HG02798 (cell line): Measurements from ENCODE around the gene IFNA10.
A peak's percentile ranks its signal among the peaks of the same experiment; 100 is the strongest.
"Not testable (repeated sequence)": the region's sequence is repeated elsewhere in the genome, so short reads cannot be mapped to it uniquely, and the experiment has no call there.

Experiments
- ATAC-seq: cut with Tn5 transposase; IDR thresholded peaks from one replicate; pipeline ENCODE4 v1.9.1; 2021; ENCODE audit warnings: mild to moderate bottlenecking; ENCODE audit not compliant: unreplicated experiment, poor library complexity

Gene IFNA10

DNA sequence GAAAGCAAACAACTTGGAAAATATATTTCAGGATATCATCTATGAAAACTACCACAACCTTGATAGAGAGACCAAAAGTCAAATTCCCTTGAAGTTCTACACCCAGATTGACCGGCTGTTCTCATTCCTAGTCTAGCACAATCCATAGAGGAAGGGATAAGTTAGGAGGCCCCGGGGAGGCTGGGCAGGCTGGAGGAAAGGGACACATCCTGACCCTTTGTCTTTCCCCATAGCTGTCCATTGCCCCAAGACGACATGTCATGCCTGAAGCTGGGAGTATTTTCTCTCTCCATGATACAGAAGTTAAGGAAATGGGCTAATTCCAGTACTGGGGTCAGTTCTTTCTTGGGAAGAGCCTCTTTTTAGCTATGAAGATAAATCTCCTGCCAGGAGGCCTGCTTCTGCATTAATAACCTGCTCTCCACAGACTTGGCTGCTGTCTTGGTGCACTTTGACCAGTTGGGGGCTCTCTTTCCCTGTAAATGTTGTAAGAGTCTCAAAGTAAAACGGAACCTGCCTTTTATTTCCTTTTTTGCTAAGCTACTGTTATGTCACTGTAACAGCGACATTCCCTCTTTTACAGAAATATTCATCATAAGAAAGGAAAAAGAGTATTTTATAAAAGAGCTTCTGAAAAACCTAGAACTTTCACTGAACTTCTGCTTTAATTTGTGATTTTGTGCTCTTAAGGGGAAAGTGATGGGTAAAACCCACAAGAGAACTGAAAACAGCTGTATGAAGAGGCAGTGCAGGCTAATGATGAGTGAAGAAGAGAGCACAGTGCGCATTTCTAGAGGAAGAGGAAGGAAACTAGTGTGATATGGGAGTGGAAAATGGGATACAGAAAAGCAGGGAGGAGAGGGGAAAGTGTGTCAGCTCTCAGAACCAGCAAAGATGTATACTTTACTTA is 11.8 kb downstream of the IFNA10 start:
- ATAC-seq, result peak; percentile 92

GRCh38 chr9:21187487-21187886 is 19.5 kb downstream of the IFNA10 start, which contains the start of gene IFNA4:
Gene IFNA4, minus strand, starts transcription at chr9:21187587. Its CDS starts 56 bp downstream, at chr9:21187531.
- not testable (repeated sequence) for ATAC-seq

DNA sequence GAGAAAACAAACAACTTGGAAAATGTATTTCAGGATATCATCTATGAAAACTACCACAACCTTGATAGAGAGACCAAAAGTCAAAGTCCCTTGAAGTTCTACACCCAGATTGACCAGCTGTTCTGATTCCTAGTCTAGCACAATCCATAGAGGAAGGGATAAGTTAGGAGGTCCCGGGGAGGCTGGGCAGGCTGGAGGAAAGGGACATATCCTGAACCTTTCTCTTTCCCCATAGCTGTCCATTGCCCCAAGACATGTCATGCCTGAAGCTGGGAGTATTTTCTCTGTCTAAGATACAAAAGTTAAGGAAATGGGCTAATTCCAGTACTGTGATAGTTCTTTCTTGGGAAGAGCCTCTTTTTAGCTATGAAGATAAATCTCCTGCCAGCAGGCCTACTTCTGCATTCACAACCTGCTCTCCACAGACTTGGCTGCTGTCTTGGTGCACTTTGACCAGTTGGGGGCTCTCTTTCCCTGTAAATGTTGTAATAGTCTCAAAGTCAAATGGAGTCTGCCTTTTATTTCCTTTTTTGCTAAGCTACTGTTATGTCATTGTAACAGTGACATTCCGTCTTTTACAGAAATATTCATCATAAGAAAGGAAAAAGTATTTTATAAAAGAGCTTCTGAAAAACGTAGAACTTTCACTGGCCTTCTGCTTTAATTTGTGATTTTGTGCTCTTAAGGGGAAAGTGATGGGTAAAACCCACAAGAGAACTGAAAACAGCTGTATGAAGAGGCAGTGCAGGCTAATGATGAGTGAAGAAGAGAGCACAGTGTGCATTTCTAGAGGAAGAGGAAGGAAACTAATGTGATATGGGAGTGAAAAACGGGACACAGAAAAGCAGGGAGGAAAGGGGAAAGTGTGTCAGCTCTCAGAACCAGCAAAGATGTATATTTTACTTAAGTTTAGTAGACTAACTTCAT is 23.9 kb downstream of the IFNA10 start:
- peak; percentile 92 for ATAC-seq

- ATAC-seq, result no peak
Observed at GRCh38 chr9:21174671-21175070, 32.3 kb downstream of the IFNA10 start.

- ATAC-seq, result no peak
Observed at GRCh38 chr9:21172156-21172555, 34.8 kb downstream of the IFNA10 start.

- no peak for ATAC-seq
Observed at GRCh38 chr9:21171351-21171750, 35.6 kb downstream of the IFNA10 start.

DNA sequence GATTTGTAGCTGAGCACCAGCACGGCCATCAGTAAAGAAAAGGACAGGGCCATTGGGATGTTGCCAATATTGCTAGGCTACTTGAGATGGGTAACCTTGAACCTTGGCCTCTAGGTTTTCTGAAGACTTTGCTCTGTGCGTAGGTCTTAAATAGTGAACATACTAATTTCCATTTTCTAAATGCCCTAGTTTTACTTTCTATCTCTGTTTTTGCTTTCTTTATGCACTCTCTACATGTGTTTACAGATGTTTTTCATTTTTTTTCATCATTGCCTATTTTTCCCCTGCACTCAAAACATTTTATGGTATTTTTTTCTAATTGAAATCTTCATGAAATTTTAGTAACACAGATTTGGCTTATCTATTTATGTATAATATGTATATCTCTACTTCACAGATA is 40.4 kb downstream of the IFNA10 start, which contains the start of gene IFNA21:
Gene IFNA21, minus strand, starts transcription at position 101 of the 400 bp plus-strand sequence. Its CDS starts 48 bp downstream, at position 53.
- ATAC-seq, result not testable (repeated sequence)

DNA sequence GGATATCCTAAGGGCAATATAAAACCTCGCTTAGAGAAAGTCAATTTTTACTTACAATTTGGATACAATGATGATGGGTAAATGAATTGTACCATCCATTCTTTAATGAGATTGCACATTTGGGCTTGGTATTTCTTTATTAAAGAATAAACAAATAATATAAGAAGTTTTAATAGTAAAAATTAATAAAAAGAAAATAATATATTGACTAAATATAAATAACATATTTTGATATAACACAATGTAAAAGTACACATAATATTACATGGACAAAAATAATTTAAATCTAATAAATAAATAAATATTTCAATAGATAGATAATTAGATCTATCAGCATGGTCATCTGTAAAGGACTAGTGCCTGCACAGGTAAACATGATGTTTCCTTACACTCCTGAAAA is 41.4 kb downstream of the IFNA10 start:
- ATAC-seq, result no peak

DNA sequence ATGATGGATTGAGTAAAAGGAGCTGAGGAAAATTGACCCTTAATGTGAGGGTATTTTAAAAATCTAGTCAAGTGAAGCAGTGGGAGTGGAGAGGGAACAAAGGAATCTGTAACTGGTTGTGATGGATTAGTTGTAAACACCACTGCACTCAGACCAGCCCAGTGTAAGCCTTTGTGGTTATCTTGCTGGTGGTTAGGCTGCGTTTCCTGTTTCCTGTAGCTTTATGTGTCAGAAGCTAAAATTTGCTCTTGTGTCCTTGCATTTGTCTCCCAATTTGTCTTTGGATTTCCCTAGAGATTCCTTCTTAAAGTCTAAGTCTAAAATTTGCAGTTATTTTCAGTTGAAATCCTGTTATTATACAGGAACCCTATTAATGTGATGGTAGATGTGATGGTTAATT is 46.8 kb downstream of the IFNA10 start:
- ATAC-seq, result peak; percentile 81
